Effector memory CD8-positive, alpha-beta T cell (primary cell): ENCODE data around the gene TMEM132C.
A peak's percentile ranks its signal among the peaks of the same experiment; 100 is the strongest.

Experiments used
- ATAC-seq: fragments of 150-1000 bp; cut with Tn5 transposase; replicated peaks from 2 replicates; pipeline ENCODE4 v1.10.0; 2021; ENCODE audit warnings: mild to moderate bottlenecking, moderate library complexity
- DNase-seq, 3 experiments: peaks; one replicate each; pipeline ENCODE4 v3.0.0; 2021
- H3K27ac Mint-ChIP-seq, 2 donors: one replicate each; pipeline ENCODE4 v1.8.0; 2022; ENCODE audit warnings: mild to moderate bottlenecking in 2 of 2, mixed read lengths in 2 of 2, moderate library complexity in 2 of 2
- H3K27me3 Mint-ChIP-seq, 2 donors: one replicate each; pipeline ENCODE4 v1.8.0; 2022; ENCODE audit warnings: mixed read lengths in 2 of 2
- H3K36me3 Mint-ChIP-seq: one replicate; pipeline ENCODE4 v1.8.0; 2022; ENCODE audit warnings: mild to moderate bottlenecking, moderate library complexity, mixed read lengths; ENCODE audit not compliant: insufficient read depth
- H3K4me1 Mint-ChIP-seq, 2 donors: one replicate each; pipeline ENCODE4 v1.8.0; 2022; ENCODE audit warnings: low read depth in 2 of 2, mixed read lengths in 2 of 2
- H3K4me3 Mint-ChIP-seq, 2 donors: one replicate each; pipeline ENCODE4 v1.8.0; 2022; ENCODE audit warnings: mild to moderate bottlenecking in 2 of 2, mixed read lengths in 2 of 2, moderate library complexity in 2 of 2
- H3K9me3 Mint-ChIP-seq, 2 donors: one replicate each; pipeline ENCODE4 v1.8.0; 2022; ENCODE audit warnings: mixed read lengths in 2 of 2

The TMEM132C gene

GRCh38 chr12:128702371-128702770, 435.4 kb downstream of the TMEM132C start:
- H3K36me3 Mint-ChIP-seq = no peaks in the 10 kb centered on the region

GRCh38 chr12:128705140-128705539, 438.2 kb downstream of the TMEM132C start:
- DNase-seq = no peak
- Mint-ChIP-seq H3K27me3 (peaks cover 0 to 7% of the 10 kb centered on the region in 2 donors), H3K36me3 (no peaks in the 10 kb centered on the region), H3K4me1 (peaks cover 7 to 23% of the 10 kb centered on the region in 2 donors), H3K27ac (peak overlapping the region in 1 of 2 donors; percentile 32), H3K9me3 (no peaks in the 10 kb centered on the region), H3K4me3 (no peak overlapping the region)
- no peak for ATAC-seq

More at GRCh38 chr12:128702371-128702770, 435.4 kb downstream of the TMEM132C start:
- peak overlapping the region in 1 of 2 donors; percentile 87 for H3K27ac Mint-ChIP-seq
- peaks cover 13 to 23% of the 10 kb centered on the region in 2 donors for H3K4me1 Mint-ChIP-seq
- peaks cover 0 to 7% of the 10 kb centered on the region in 2 donors for H3K27me3 Mint-ChIP-seq
- DNase-seq (no peak), ATAC-seq (no peak)
- H3K4me3 Mint-ChIP-seq = peak overlapping the region in 1 of 2 donors; percentile 26
- no peaks in the 10 kb centered on the region for H3K9me3 Mint-ChIP-seq

- Mint-ChIP-seq H3K27ac (no peak overlapping the region), H3K9me3 (no peaks in the 10 kb centered on the region), H3K4me3 (no peak overlapping the region), H3K27me3 (peaks cover 0 to 7% of the 10 kb centered on the region in 2 donors), H3K4me1 (peaks cover 5 to 6% of the 10 kb centered on the region in 2 donors), H3K36me3 (no peaks in the 10 kb centered on the region)
- DNase-seq (no peak), ATAC-seq (no peak)
These were observed 440.5 kb downstream of the TMEM132C start for GRCh38 chr12:128707488-128707887.

GRCh38 chr12:128708789-128709188, 441.8 kb downstream of the TMEM132C start:
- ATAC-seq = no peak
- peaks cover 0 to 7% of the 10 kb centered on the region in 2 donors for H3K27me3 Mint-ChIP-seq
- H3K36me3 Mint-ChIP-seq = no peaks in the 10 kb centered on the region
- H3K4me1 Mint-ChIP-seq = peaks cover 4 to 6% of the 10 kb centered on the region in 2 donors
- H3K9me3 Mint-ChIP-seq = peaks cover 0 to 5% of the 10 kb centered on the region in 2 donors
- H3K27ac Mint-ChIP-seq = no peak overlapping the region
- no peak for DNase-seq
- H3K4me3 Mint-ChIP-seq = no peak overlapping the region

GRCh38 chr12:128709660-128710059, 442.7 kb downstream of the TMEM132C start:
- Mint-ChIP-seq H3K27ac (peak overlapping the region in 1 of 2 donors; percentile 1), H3K9me3 (peaks cover 0 to 6% of the 10 kb centered on the region in 2 donors), H3K27me3 (peaks cover 0 to 7% of the 10 kb centered on the region in 2 donors), H3K36me3 (peaks cover 4% of the 10 kb centered on the region), H3K4me1 (peaks cover 7 to 9% of the 10 kb centered on the region in 2 donors), H3K4me3 (no peak overlapping the region)
- DNase-seq (no peak), ATAC-seq (no peak)

GRCh38 chr12:128711486-128711885, 444.5 kb downstream of the TMEM132C start:
- DNase-seq = no peak
- Mint-ChIP-seq H3K9me3 (peaks cover 0 to 9% of the 10 kb centered on the region in 2 donors), H3K27ac (peak overlapping the region in 1 of 2 donors; percentile 32), H3K4me1 (peaks cover 14 to 15% of the 10 kb centered on the region in 2 donors), H3K4me3 (no peak overlapping the region), H3K36me3 (peaks cover 4% of the 10 kb centered on the region), H3K27me3 (peaks cover 0 to 1% of the 10 kb centered on the region in 2 donors)
- ATAC-seq = no peak

- ATAC-seq (no peak), DNase-seq (no peak)
- H3K9me3 Mint-ChIP-seq = peaks cover 0 to 20% of the 10 kb centered on the region in 2 donors
- peaks cover 4% of the 10 kb centered on the region for H3K36me3 Mint-ChIP-seq
- no peaks in the 10 kb centered on the region for H3K27me3 Mint-ChIP-seq
- no peak overlapping the region for H3K4me3 Mint-ChIP-seq
- peaks cover 18 to 19% of the 10 kb centered on the region in 2 donors for H3K4me1 Mint-ChIP-seq
- peak overlapping the region in 1 of 2 donors; percentile 64 for H3K27ac Mint-ChIP-seq
These were observed 445.7 kb downstream of the TMEM132C start for GRCh38 chr12:128712622-128713021.

GRCh38 chr12:128715485-128715884, 448.5 kb downstream of the TMEM132C start:
- no peak for ATAC-seq
- Mint-ChIP-seq H3K27ac (peak overlapping the region; percentile 20 to 79), H3K9me3 (peaks cover 2 to 26% of the 10 kb centered on the region in 2 donors), H3K4me1 (peaks cover 18 to 19% of the 10 kb centered on the region in 2 donors), H3K36me3 (peaks cover 4% of the 10 kb centered on the region), H3K27me3 (no peaks in the 10 kb centered on the region), H3K4me3 (peak overlapping the region in 1 of 2 donors; percentile 2)
- DNase-seq = no peak

GRCh38 chr12:128724468-128725046, 457.6 kb downstream of the TMEM132C start:
- Mint-ChIP-seq H3K9me3 (peaks cover 0 to 1% of the 10 kb centered on the region in 2 donors), H3K27ac (no peak overlapping the region), H3K27me3 (no peaks in the 10 kb centered on the region), H3K4me3 (no peak overlapping the region), H3K4me1 (peaks cover 16 to 17% of the 10 kb centered on the region in 2 donors), H3K36me3 (no peaks in the 10 kb centered on the region)
- no peak for ATAC-seq
- DNase-seq = no peak

- Mint-ChIP-seq H3K9me3 (no peaks in the 10 kb centered on the region), H3K4me3 (peak overlapping the region in 1 of 2 donors; percentile 15), H3K36me3 (no peaks in the 10 kb centered on the region), H3K27ac (no peak overlapping the region), H3K27me3 (no peaks in the 10 kb centered on the region), H3K4me1 (peaks cover 20 to 25% of the 10 kb centered on the region in 2 donors)
- no peak for ATAC-seq
- no peak for DNase-seq
These were observed 459.9 kb downstream of the TMEM132C start for GRCh38 chr12:128726886-128727285.

- Mint-ChIP-seq H3K27ac (peak overlapping the region in 1 of 2 donors; percentile 57), H3K27me3 (no peaks in the 10 kb centered on the region), H3K4me1 (peaks cover 22 to 29% of the 10 kb centered on the region in 2 donors), H3K4me3 (peak overlapping the region in 1 of 2 donors; percentile 15), H3K36me3 (no peaks in the 10 kb centered on the region), H3K9me3 (no peaks in the 10 kb centered on the region)
- ATAC-seq = no peak
- DNase-seq = no peak
These were observed 460.5 kb downstream of the TMEM132C start for GRCh38 chr12:128727461-128727860.

GRCh38 chr12:128727999-128728398, 461.0 kb downstream of the TMEM132C start:
- H3K36me3 Mint-ChIP-seq = no peaks in the 10 kb centered on the region
- peaks cover 23 to 30% of the 10 kb centered on the region in 2 donors for H3K4me1 Mint-ChIP-seq
- H3K27ac Mint-ChIP-seq = peak overlapping the region in 1 of 2 donors; percentile 57
- ATAC-seq (no peak), DNase-seq (no peak)
- peak overlapping the region in 1 of 2 donors; percentile 13 for H3K4me3 Mint-ChIP-seq
- peaks cover 0 to 2% of the 10 kb centered on the region in 2 donors for H3K27me3 Mint-ChIP-seq
- H3K9me3 Mint-ChIP-seq = no peaks in the 10 kb centered on the region

GRCh38 chr12:128729628-128730121, 462.7 kb downstream of the TMEM132C start:
- no peak overlapping the region for H3K4me3 Mint-ChIP-seq
- peak overlapping the region; percentile 51 to 71 for H3K27ac Mint-ChIP-seq
- DNase-seq (no peak), ATAC-seq (no peak)
- H3K9me3 Mint-ChIP-seq = no peaks in the 10 kb centered on the region
- H3K36me3 Mint-ChIP-seq = no peaks in the 10 kb centered on the region
- H3K4me1 Mint-ChIP-seq = peaks cover 32 to 35% of the 10 kb centered on the region in 2 donors
- H3K27me3 Mint-ChIP-seq = peaks cover 0 to 5% of the 10 kb centered on the region in 2 donors

- Mint-ChIP-seq H3K4me1 (peaks cover 32 to 48% of the 10 kb centered on the region in 2 donors), H3K27me3 (peaks cover 0 to 5% of the 10 kb centered on the region in 2 donors), H3K4me3 (no peak overlapping the region), H3K9me3 (peaks cover 5 to 8% of the 10 kb centered on the region in 2 donors), H3K36me3 (peaks cover 5% of the 10 kb centered on the region), H3K27ac (peak overlapping the region in 1 of 2 donors; percentile 52)
- no peak for ATAC-seq
- DNase-seq = no peak
These were observed 467.4 kb downstream of the TMEM132C start for GRCh38 chr12:128734371-128734770.
